ENCODE measurements around the gene TAF9. TPM values are rescaled to one million over a fixed set of nuclear protein-coding genes. Genes with fewer than 3 reads are reported as not detected.
A peak's percentile ranks its signal among the peaks of the same experiment; 100 is the strongest.

The TAF9 gene
- total RNA-seq, 4 donors from 2014 or later = 25.4 to 42.2 (median 37.7) TPM

DNA sequence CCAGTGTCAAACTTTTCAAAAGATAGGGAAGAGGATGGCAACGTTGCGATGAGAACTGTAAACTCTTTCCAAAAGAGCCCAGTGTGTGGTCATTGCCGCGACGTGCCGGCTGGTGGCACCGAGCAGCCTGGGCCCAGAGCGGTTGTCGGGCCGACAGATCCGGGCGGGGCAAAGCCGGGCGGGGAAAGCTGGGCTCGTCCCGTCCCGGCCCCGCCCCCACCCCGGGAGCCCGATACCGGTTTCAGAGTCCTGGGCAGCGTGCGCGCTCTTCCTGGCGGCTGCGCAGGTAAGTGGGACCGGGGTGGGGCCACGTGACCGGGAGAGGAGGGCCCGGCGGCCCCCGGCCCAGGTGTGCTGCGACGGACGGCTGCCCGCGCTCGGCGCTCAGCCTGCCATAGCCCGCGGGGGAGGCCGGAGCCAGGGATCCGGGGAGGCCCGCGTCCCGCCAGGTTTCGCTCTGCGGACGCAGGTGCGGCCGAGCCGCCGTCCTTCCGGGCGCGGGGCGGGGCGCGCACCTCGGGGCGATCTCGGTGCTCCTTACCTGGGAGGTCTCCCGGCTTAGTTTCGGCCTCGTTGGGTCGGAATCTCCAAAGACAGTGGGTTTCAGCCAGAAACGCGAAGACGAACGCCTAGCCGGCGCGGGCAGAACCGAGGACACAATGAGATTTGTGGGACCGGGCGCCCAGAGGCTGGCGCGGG lies 45.7 kb upstream of the TAF9 start, which contains the start of gene MARVELD2:
TSS of gene MARVELD2 (plus strand) at position 232 of the 699 bp plus-strand sequence. CDS start 4,270 bp downstream, outside the sequence.
- Histone ChIP-seq H3K27ac (peak within 1 kb of the TSS; percentile 86 to 93 (median 88)), H3K9me3 (no peaks in the 10 kb centered on the region), H3K4me3 (peak within 1 kb of the TSS; percentile 58 to 85 (median 75)), H3K4me1 (peaks cover 0 to 19% (median 0%) of the 10 kb centered on the region in 3 donors), H3K36me3 (peaks cover 0 to 55% (median 0%) of the 10 kb centered on the region in 3 donors), H3K27me3 (no peaks in the 10 kb centered on the region)
- DNase-seq = no peak
- intact Hi-C loops (cut with DNase I) = no loop called here
- TF ChIP-seq, protein P1, sequence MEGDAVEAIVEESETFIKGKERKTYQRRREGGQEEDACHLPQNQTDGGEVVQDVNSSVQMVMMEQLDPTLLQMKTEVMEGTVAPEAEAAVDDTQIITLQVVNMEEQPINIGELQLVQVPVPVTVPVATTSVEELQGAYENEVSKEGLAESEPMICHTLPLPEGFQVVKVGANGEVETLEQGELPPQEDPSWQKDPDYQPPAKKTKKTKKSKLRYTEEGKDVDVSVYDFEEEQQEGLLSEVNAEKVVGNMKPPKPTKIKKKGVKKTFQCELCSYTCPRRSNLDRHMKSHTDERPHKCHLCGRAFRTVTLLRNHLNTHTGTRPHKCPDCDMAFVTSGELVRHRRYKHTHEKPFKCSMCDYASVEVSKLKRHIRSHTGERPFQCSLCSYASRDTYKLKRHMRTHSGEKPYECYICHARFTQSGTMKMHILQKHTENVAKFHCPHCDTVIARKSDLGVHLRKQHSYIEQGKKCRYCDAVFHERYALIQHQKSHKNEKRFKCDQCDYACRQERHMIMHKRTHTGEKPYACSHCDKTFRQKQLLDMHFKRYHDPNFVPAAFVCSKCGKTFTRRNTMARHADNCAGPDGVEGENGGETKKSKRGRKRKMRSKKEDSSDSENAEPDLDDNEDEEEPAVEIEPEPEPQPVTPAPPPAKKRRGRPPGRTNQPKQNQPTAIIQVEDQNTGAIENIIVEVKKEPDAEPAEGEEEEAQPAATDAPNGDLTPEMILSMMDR (IDR thresholded peaks at IDR 0.05) = peak in 5 of 6 experiments; percentile 15 to 59 (median 45)
- peak in 3 of 4 donors; percentile 34 to 63 (median 34) for TF ChIP-seq POLR2A (IDR thresholded peaks at IDR 0.05)
- 1 to 4% methylated on average over 5 to 10 of the region's 78 CpGs for WGBS, 2 donors

- no peak for DNase-seq
- no peak overlapping the region for H3K4me3 ChIP-seq
- H3K9me3 ChIP-seq = no peaks in the 10 kb centered on the region
- peaks cover 0 to 92% (median 0%) of the 10 kb centered on the region in 3 donors for H3K36me3 ChIP-seq
- no peak overlapping the region for H3K27ac ChIP-seq
- H3K27me3 ChIP-seq = no peaks in the 10 kb centered on the region
- intact Hi-C loops (cut with DNase I) = no loop called here
- WGBS, 2 donors = 88 to 91% methylated on average over 15 of the region's 15 CpGs
- no peaks in the 10 kb centered on the region for H3K4me1 ChIP-seq
- TF ChIP-seq, protein P1 (IDR thresholded peaks at IDR 0.05) = no peak
- no peak for TF ChIP-seq POLR2A (IDR thresholded peaks at IDR 0.05)
Measured at GRCh38 chr5:69404659-69405330, 35.5 kb upstream of the TAF9 start.

GRCh38 chr5:69378376-69378775 lies 9.1 kb upstream of the TAF9 start:
- intact Hi-C loops (cut with DNase I) = no loop called here
- Histone ChIP-seq H3K9me3 (no peaks in the 10 kb centered on the region), H3K27me3 (no peaks in the 10 kb centered on the region), H3K4me1 (no peaks in the 10 kb centered on the region), H3K36me3 (peaks cover 0 to 93% (median 5%) of the 10 kb centered on the region in 3 donors), H3K27ac (no peak overlapping the region), H3K4me3 (no peak overlapping the region)
- DNase-seq = no peak
- TF ChIP-seq POLR2A (IDR thresholded peaks at IDR 0.05) = no peak
- TF ChIP-seq, protein P1 (IDR thresholded peaks at IDR 0.05) = no peak

- H3K36me3 ChIP-seq = peaks cover 0 to 59% (median 0%) of the 10 kb centered on the region in 3 donors
Measured at GRCh38 chr5:69374911-69375446, 5.7 kb upstream of the TAF9 start.

More at GRCh38 chr5:69374911-69375446, 5.7 kb upstream of the TAF9 start:
- H3K4me3 ChIP-seq = no peak overlapping the region
- H3K4me1 ChIP-seq = peaks cover 0 to 30% (median 10%) of the 10 kb centered on the region in 3 donors
- intact Hi-C loops (cut with DNase I) = no loop called here
- 82 to 90% methylated on average over 4 of the region's 4 CpGs for WGBS, 2 donors
- H3K27me3 ChIP-seq = no peaks in the 10 kb centered on the region
- no peak for TF ChIP-seq POLR2A (IDR thresholded peaks at IDR 0.05)
- TF ChIP-seq, protein P1 (IDR thresholded peaks at IDR 0.05) = no peak
- no peaks in the 10 kb centered on the region for H3K9me3 ChIP-seq
- no peak overlapping the region for H3K27ac ChIP-seq
- no peak for DNase-seq
